LNCAP (cell line): ENCODE results near the gene NKD2.

Source experiments
- CTCF ChIP-seq: fragments of 450-650 bp; IDR thresholded peaks from 2 replicates; pipeline ENCODE4 v1.5.1; 2017; ENCODE audit warnings: mild to moderate bottlenecking

NKD2 gene

GRCh38 chr5:998246-999031 lies 10.2 kb upstream of the NKD2 start:
- no peak for TF ChIP-seq CTCF

GRCh38 chr5:999032-999501 lies 9.5 kb upstream of the NKD2 start:
- TF ChIP-seq CTCF: no peak

GRCh38 chr5:999724-1000123 lies 8.9 kb upstream of the NKD2 start:
- no peak for TF ChIP-seq CTCF

GRCh38 chr5:1000329-1000728 lies 8.3 kb upstream of the NKD2 start:
- TF ChIP-seq CTCF: no peak

- TF ChIP-seq CTCF: no peak
These were observed 7.0 kb upstream of the NKD2 start for GRCh38 chr5:1001406-1002270.

- no peak for TF ChIP-seq CTCF
These were observed 6.4 kb upstream of the NKD2 start for GRCh38 chr5:1002271-1002546.

- TF ChIP-seq CTCF: no peak
These were observed 5.8 kb upstream of the NKD2 start for GRCh38 chr5:1002836-1003235.
